Loucy (cell line): ENCODE measurements around the gene CFAP157.

Experiments used
- CTCF ChIP-seq: fragments of 200-600 bp; sonication (generic); conservative IDR thresholded peaks from 2 replicates; pipeline ENCODE4 v1.5.1; 2014; ENCODE audit warnings: mild to moderate bottlenecking, antibody characterized with exemption, low read length
- EZH2phosphoT487 ChIP-seq: fragments of 200-600 bp; IDR thresholded peaks from 2 replicates; pipeline ENCODE4 v1.6.1; 2018; ENCODE audit warnings: antibody characterized with exemption, mild to moderate bottlenecking, moderate library complexity, borderline replicate concordance

- TF ChIP-seq CTCF (no peak), EZH2phosphoT487 (no peak)
Observed at GRCh38 chr9:127693143-127693542, 13.6 kb upstream of the CFAP157 start.
